Uterus (tissue), 4 donors: ENCODE results near the gene RERGL. TPM values are rescaled to one million over a fixed set of nuclear protein-coding genes. Genes with fewer than 3 reads are reported as not detected.

Experiments used
- DNase-seq, 2 donors: peaks; one replicate each; pipeline ENCODE4 v3.0.0-alpha.2; 2019 to 2020
- H3K27ac ChIP-seq, 2 donors: fragments of 200-600 bp; sonication (generic); 1 replicate in 1 of 2; 2 replicates in 1 of 2; pipeline ENCODE4 v1.5.1; 2016 to 2018
- H3K27me3 ChIP-seq, 2 donors: fragments of 200-600 bp; sonication (generic); one replicate each; pipeline ENCODE4 v1.5.1; 2018 to 2019; ENCODE audit warnings: control low read depth in 1 of 2
- H3K36me3 ChIP-seq, 2 donors: fragments of 200-600 bp; sonication (generic); one replicate each; pipeline ENCODE4 v1.5.1; 2019; ENCODE audit warnings: control low read depth in 1 of 2
- H3K4me1 ChIP-seq, 2 donors: fragments of 200-600 bp; sonication (generic); one replicate each; pipeline ENCODE4 v1.5.1; 2018 to 2019; ENCODE audit warnings: control low read depth in 1 of 2
- H3K4me3 ChIP-seq, 2 donors: fragments of 200-600 bp; sonication (generic); 1 replicate in 1 of 2; 2 replicates in 1 of 2; pipeline ENCODE4 v1.5.1; 2018 to 2019; ENCODE audit warnings: mild to moderate bottlenecking in 1 of 2
- H3K9me3 ChIP-seq, 2 donors: fragments of 200-600 bp; sonication (generic); one replicate each; pipeline ENCODE4 v1.5.1; 2019; ENCODE audit warnings: control low read depth in 1 of 2
- POLR2A ChIP-seq, 2 donors: fragments of 450-650 bp; IDR thresholded peaks; one replicate each; pipeline ENCODE4 v1.6.1; 2016; ENCODE audit warnings: antibody characterized with exemption in 2 of 2, mild to moderate bottlenecking in 1 of 2, moderate library complexity in 1 of 2
- intact Hi-C: fragments of 100-400 bp; cut with DNase I; formaldehyde crosslinking; loops from one replicate; pipeline ENCODE4 v1.15.1; 2023; ENCODE audit warnings: low total_unique reads
- total RNA-seq, 4 donors: library from RNA; depleted of rRNA in 3 of 4; stranded (reverse); fragments of >200 nt in 3 of 4; gene quantifications; one replicate each; pipeline versions ENCODE4 v1.1.0 to v1.2.4, GENCODE V29; 2014 to 2023
- TF ChIP-seq, protein P1 (sequence below), 4 experiments: fragments of 200-600 bp in 2 of 4; fragments of 450-650 bp in 2 of 4; sonication (generic) in 2 of 4; IDR thresholded peaks; one replicate each; pipeline ENCODE4 v1.5.1; 2016 to 2019; ENCODE audit warnings: antibody characterized with exemption in 4 of 4, mild to moderate bottlenecking in 2 of 4, moderate library complexity in 1 of 4
- donor health status: DM: yes; HTN: yes; CAD: no.

RERGL gene
- total RNA-seq, 4 donors from 2014 or later, result 3.1 to 33.9 (median 7.3) TPM

DNA sequence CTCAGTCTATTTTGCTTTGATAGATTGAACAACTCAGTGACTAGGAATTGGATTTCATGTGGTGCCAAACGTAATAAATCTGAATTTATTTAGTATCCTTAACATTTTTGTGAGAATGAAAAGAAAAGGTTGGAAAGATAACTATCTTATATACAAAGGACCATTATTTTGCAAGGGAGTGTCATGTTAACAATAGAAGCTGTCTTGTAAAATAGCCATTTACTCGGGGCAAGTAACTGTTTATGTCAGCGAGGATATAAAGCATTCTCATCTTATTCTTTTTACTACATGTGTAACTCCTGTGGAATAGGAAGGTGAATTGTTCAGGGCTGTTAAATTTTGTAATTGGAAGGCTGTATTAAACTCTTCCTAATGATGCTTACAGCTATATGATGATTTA, 5.9 kb downstream of the RERGL start:
- no peaks in the 10 kb centered on the region for H3K27me3 ChIP-seq
- intact Hi-C loops, result no loop called here
- no peak overlapping the region for H3K4me3 ChIP-seq
- no peaks in the 10 kb centered on the region for H3K36me3 ChIP-seq
- H3K4me1 ChIP-seq, result no peaks in the 10 kb centered on the region
- DNase-seq, result no peak
- no peak overlapping the region for H3K27ac ChIP-seq
- no peak for TF ChIP-seq POLR2A (IDR thresholded peaks at IDR 0.05)
- TF ChIP-seq, protein P1, sequence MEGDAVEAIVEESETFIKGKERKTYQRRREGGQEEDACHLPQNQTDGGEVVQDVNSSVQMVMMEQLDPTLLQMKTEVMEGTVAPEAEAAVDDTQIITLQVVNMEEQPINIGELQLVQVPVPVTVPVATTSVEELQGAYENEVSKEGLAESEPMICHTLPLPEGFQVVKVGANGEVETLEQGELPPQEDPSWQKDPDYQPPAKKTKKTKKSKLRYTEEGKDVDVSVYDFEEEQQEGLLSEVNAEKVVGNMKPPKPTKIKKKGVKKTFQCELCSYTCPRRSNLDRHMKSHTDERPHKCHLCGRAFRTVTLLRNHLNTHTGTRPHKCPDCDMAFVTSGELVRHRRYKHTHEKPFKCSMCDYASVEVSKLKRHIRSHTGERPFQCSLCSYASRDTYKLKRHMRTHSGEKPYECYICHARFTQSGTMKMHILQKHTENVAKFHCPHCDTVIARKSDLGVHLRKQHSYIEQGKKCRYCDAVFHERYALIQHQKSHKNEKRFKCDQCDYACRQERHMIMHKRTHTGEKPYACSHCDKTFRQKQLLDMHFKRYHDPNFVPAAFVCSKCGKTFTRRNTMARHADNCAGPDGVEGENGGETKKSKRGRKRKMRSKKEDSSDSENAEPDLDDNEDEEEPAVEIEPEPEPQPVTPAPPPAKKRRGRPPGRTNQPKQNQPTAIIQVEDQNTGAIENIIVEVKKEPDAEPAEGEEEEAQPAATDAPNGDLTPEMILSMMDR (IDR thresholded peaks at IDR 0.05), result no peak
- H3K9me3 ChIP-seq, result no peaks in the 10 kb centered on the region

DNA sequence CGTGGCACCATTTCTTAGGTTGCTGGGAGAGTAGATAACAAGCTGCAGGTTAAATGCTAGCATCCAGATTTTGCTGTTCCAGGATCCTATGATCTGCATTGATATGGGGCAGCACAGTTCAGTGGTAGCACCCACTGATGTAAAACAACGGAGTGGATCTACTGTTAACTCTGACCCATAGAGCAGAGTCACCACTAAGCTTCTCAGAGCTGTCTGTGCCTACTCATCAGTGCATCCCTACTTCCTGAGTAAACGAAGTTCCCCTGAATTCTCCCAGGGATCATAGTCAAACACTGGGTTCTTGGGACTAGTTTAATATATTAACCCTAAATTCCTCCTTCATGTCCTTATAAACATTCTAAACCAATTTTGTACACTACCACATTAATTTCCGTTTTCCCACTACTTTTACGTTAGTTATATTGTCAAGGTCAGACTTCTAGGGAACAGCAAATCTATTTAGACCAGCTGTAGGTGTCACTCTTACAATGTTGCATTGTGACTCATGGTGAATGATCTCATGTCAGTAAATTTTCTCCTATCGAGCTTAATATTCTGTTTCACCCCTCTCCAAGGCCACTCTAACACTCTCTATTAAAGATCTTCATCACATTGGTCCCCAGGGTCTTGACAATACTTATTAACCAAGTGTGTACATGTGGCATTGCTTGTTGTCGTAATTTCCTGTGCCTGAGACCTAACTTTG, 10.3 kb downstream of the RERGL start:
- Histone ChIP-seq H3K36me3 (no peaks in the 10 kb centered on the region), H3K27me3 (no peaks in the 10 kb centered on the region), H3K27ac (no peak overlapping the region), H3K4me1 (no peaks in the 10 kb centered on the region), H3K4me3 (no peak overlapping the region), H3K9me3 (no peaks in the 10 kb centered on the region)
- TF ChIP-seq, protein P1 (IDR thresholded peaks at IDR 0.05), result no peak
- no peak for TF ChIP-seq POLR2A (IDR thresholded peaks at IDR 0.05)
- DNase-seq, result no peak
- intact Hi-C loops, result no loop called here

DNA sequence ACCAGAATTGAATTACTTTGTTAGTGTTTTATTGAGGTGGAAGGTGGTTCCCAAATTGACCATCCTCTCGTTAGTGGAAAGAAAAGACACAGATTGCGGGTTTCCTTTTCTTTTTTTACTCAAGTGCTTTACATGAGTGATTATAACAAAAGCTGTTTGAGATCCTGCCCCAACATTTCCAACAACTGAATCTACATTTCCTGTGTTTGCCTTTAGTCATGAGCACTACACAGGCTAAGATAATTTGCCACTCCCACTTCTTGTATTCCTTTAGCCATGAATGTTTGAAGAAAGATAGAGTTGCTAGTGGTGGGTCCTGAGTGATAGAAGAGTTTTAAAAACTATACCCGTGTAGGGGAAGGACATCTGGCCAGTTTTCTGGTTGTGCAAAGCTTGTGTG, 16.0 kb downstream of the RERGL start:
- Histone ChIP-seq H3K9me3 (no peaks in the 10 kb centered on the region), H3K4me1 (no peaks in the 10 kb centered on the region), H3K27ac (no peak overlapping the region), H3K4me3 (no peak overlapping the region), H3K27me3 (no peaks in the 10 kb centered on the region), H3K36me3 (no peaks in the 10 kb centered on the region)
- no peak for TF ChIP-seq POLR2A (IDR thresholded peaks at IDR 0.05)
- TF ChIP-seq, protein P1 (IDR thresholded peaks at IDR 0.05), result no peak
- intact Hi-C loops, result no loop called here
- no peak for DNase-seq

DNA sequence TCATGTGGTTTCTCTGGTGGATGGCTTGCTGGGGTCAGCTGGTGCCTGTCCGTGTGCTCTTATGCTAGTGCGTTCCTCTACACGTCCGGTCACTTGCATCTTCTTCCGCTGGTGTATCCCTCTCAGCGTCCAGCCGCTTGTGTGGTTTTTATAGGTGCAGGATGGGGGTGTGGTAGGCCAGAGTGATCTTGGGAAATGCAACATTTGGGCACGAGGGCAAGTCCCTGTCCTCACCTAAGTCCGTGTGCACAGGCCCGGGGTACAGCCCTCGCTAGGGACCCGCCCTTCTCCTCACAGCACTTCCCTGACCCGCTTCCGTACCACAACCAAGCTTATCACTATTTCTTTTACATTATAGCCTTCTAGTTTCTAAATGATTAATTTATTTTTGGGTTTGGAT, 17.3 kb downstream of the RERGL start:
- Histone ChIP-seq H3K4me3 (no peak overlapping the region), H3K9me3 (no peaks in the 10 kb centered on the region), H3K4me1 (no peaks in the 10 kb centered on the region), H3K27ac (no peak overlapping the region), H3K27me3 (no peaks in the 10 kb centered on the region), H3K36me3 (no peaks in the 10 kb centered on the region)
- intact Hi-C loops, result no loop called here
- no peak for DNase-seq
- no peak for TF ChIP-seq POLR2A (IDR thresholded peaks at IDR 0.05)
- TF ChIP-seq, protein P1 (IDR thresholded peaks at IDR 0.05), result no peak

DNA sequence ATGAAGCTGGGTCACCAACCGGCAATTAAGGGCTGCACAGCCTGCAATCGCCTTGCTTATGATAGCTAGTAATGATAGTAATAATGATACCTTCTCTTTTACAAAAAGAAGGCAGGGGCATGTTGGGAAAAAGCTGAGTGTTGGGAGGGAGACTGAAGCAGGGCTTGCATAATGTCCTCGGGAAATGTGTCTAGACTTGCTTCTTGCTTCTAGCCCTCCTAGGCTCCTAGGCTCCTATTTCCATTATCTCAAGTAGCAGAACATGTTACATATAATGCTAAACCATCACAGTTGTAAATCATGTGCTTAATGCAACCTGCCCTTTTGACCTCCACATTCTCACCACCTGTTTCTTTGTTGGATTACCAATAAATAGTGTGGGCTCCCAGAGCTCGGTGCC, 18.7 kb downstream of the RERGL start:
- no peak overlapping the region for H3K4me3 ChIP-seq
- no peak for TF ChIP-seq POLR2A (IDR thresholded peaks at IDR 0.05)
- TF ChIP-seq, protein P1 (IDR thresholded peaks at IDR 0.05), result no peak
- intact Hi-C loops, result no loop called here

More for the DNA sequence above, 18.7 kb downstream of the RERGL start:
- Histone ChIP-seq H3K4me1 (no peaks in the 10 kb centered on the region), H3K27ac (no peak overlapping the region), H3K9me3 (no peaks in the 10 kb centered on the region), H3K36me3 (no peaks in the 10 kb centered on the region), H3K27me3 (no peaks in the 10 kb centered on the region)
- DNase-seq, result no peak
